Mesodermal cell (in vitro differentiated cells): Measurements from ENCODE around the gene AGO1.
"Not testable (repeated sequence)": the region's sequence is repeated elsewhere in the genome, so short reads cannot be mapped to it uniquely, and the experiment has no call there.

Source experiments
- H3K27ac ChIP-seq: 2 replicates; pipeline ENCODE4 v1.7.0; 2013; ENCODE audit warnings: mild to moderate bottlenecking, low read depth, low read length, moderate library complexity; ENCODE audit not compliant: severe bottlenecking
- H3K36me3 ChIP-seq: 2 replicates; pipeline ENCODE4 v1.7.1; 2013; ENCODE audit warnings: mild to moderate bottlenecking, low read length, moderate library complexity; ENCODE audit not compliant: control insufficient read depth, insufficient read depth
- H3K4me1 ChIP-seq: one replicate; pipeline ENCODE4 v1.7.1; 2013; ENCODE audit warnings: mild to moderate bottlenecking, low read length; ENCODE audit not compliant: insufficient read depth, control insufficient read depth, poor library complexity, severe bottlenecking
- H3K4me3 ChIP-seq: 2 replicates; pipeline ENCODE4 v1.7.0; 2013; ENCODE audit warnings: low read length, control low read depth, mild to moderate bottlenecking; ENCODE audit not compliant: insufficient read depth, poor library complexity, severe bottlenecking; ENCODE audit errors: extremely low read depth
- H3K9me3 ChIP-seq: 2 replicates; pipeline ENCODE4 v1.7.1; 2013; ENCODE audit warnings: mild to moderate bottlenecking, low read length, moderate library complexity; ENCODE audit not compliant: control insufficient read depth
- WGBS, 2 experiments: methylation state at CpG; one replicate each; pipeline ENCODE4 v1.1.5; 2013; ENCODE audit warnings: missing lambda C conversion rate in 2 of 2; ENCODE audit not compliant: insufficient coverage in 2 of 2; 5-methylcytosine and 5-hydroxymethylcytosine counted together

Gene AGO1

DNA sequence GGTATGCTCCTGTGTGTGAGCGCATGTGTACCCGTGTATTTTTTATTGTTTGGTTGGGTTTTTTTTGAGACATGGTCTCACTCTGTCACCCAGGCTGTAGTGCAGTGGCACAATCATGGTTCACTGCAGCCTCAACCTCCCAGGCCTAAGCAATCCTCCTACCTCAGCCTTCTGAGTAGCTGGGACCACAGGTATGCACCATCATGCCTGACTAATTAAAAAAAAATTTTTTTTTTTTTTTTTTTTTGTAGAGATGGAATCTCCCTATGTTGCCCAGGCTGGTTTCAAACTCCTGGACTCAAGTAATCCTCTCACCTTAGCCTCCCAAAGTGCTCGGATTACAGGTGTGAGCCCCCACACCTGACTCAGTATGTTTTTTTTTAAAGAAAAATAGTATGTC is 89.6 kb downstream of the AGO1 start:
- peaks cover 43% of the 10 kb centered on the region for H3K36me3 ChIP-seq
- WGBS, 2 experiments, result no CpG with 5 or more reads among the region's 3 CpGs
- H3K27ac ChIP-seq, H3K9me3 ChIP-seq, H3K4me1 ChIP-seq, H3K4me3 ChIP-seq: not testable (repeated sequence)

GRCh38 chr1:35980090-35980489 is 97.1 kb downstream of the AGO1 start:
- H3K9me3 ChIP-seq, result no peaks in the 10 kb centered on the region
- no peak overlapping the region for H3K4me3 ChIP-seq
- no peaks in the 10 kb centered on the region for H3K4me1 ChIP-seq
- peaks cover 26% of the 10 kb centered on the region for H3K36me3 ChIP-seq
- H3K27ac ChIP-seq, result no peak overlapping the region
